ENCODE measurements around the gene ANO10.

DNA sequence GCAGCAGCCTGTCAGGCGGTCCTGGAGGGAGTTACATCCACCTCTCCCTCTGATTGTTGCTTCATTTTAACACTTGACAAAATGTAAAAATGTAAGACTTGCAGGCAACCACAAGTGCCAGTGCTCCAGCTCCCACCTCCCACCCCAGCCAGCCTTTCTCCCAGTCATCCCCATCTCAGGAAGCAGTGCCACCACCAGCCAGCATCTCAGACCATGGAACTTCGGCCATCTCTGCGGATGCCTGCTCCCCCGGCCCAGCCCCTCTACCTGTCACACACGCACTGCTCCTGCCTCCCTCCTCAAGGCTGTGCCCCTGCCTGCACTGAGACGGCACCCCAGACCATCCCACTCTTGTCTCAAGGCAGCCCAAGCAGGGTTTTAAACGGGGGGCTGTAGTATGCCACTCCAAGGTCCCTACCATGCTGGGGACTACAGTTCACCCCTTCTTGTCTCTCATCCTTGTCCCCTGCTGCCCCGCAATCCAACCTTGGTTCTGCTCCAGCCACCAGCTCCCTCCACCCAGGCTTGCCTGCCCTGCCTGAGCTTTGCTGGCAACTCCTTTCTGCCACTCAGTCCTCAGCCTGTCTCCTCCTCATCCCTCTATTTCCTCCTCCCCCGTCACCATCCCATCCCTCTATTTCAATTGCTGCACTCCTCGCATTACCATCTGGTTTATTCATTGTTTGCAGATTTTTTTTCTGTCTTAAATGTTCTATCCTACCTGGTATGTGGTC, 249.6 kb downstream of the ANO10 start:
- TF ChIP-seq, protein P1, sequence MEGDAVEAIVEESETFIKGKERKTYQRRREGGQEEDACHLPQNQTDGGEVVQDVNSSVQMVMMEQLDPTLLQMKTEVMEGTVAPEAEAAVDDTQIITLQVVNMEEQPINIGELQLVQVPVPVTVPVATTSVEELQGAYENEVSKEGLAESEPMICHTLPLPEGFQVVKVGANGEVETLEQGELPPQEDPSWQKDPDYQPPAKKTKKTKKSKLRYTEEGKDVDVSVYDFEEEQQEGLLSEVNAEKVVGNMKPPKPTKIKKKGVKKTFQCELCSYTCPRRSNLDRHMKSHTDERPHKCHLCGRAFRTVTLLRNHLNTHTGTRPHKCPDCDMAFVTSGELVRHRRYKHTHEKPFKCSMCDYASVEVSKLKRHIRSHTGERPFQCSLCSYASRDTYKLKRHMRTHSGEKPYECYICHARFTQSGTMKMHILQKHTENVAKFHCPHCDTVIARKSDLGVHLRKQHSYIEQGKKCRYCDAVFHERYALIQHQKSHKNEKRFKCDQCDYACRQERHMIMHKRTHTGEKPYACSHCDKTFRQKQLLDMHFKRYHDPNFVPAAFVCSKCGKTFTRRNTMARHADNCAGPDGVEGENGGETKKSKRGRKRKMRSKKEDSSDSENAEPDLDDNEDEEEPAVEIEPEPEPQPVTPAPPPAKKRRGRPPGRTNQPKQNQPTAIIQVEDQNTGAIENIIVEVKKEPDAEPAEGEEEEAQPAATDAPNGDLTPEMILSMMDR (IDR thresholded peaks at IDR 0.05): no peak
- TF ChIP-seq POLR2A (IDR thresholded peaks at IDR 0.05): no peak

Data from thyroid gland (tissue), 4 donors.